Chondrocyte (in vitro differentiated cells): Measurements from ENCODE around the gene CCDC127. TPM values are rescaled to one million over a fixed set of nuclear protein-coding genes. Genes with fewer than 3 reads are reported as not detected.
"Not testable (repeated sequence)": the region's sequence is repeated elsewhere in the genome, so short reads cannot be mapped to it uniquely, and the experiment has no call there.

Experiments
- DNase-seq: peaks from one replicate; pipeline ENCODE4 v3.0.0; 2021; ENCODE audit warnings: mixed read lengths, low spot score
- H3K27ac Mint-ChIP-seq: one replicate; pipeline ENCODE4 v1.8.0; 2021; ENCODE audit warnings: mild to moderate bottlenecking, moderate library complexity, mixed read lengths; ENCODE audit not compliant: unreplicated experiment
- H3K27me3 Mint-ChIP-seq: 2 replicates; pipeline ENCODE4 v1.8.0; 2021; ENCODE audit warnings: low read depth, mixed read lengths
- H3K36me3 Mint-ChIP-seq: 2 replicates; pipeline ENCODE4 v1.8.0; 2021; ENCODE audit warnings: low read depth, mixed read lengths
- H3K4me1 Mint-ChIP-seq: 2 replicates; pipeline ENCODE4 v1.8.0; 2021; ENCODE audit warnings: low read depth, mild to moderate bottlenecking, mixed read lengths
- H3K4me3 Mint-ChIP-seq: one replicate; pipeline ENCODE4 v1.8.0; 2021; ENCODE audit warnings: mild to moderate bottlenecking, moderate library complexity, mixed read lengths; ENCODE audit not compliant: unreplicated experiment
- H3K9me3 Mint-ChIP-seq: 2 replicates; pipeline ENCODE4 v1.8.0; 2021; ENCODE audit warnings: low read depth, mixed read lengths
- total RNA-seq: library from RNA; stranded (reverse); gene quantifications from 3 replicates; pipeline ENCODE4 v1.2.1, GENCODE V29; 2021
- TF ChIP-seq, protein P1 (sequence below): fragments of 200-600 bp; sonication (generic); IDR thresholded peaks from 2 replicates; pipeline ENCODE4 v1.5.0; 2021; ENCODE audit warnings: antibody characterized with exemption, mild to moderate bottlenecking, moderate library complexity

The CCDC127 gene
- total RNA-seq, 1 donor from 2014 or later = 8.0 TPM

DNA sequence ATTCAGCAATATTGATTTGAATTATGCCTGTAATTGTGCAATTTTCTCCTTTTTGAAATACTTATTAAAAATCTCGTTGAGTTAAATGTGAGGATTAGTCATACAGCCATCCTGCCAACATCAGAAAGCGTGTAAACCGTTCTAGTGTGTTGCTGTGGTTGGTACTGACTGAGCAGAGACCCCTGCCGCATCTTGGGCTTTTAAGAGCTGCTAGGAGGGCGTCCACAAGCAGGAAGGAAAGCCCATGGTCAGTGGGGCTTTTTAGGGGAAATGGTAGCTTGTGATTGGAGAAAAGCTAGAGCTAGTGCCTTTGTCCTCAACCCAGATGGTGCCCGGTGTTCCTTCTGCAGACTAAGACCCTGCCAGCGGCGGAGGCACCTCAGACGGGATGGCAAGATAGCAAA, 1.5 kb upstream of the CCDC127 start:
- peaks cover 61% of the 10 kb centered on the region for H3K4me1 Mint-ChIP-seq
- H3K9me3 Mint-ChIP-seq = no peaks in the 10 kb centered on the region
- H3K27me3 Mint-ChIP-seq = no peaks in the 10 kb centered on the region
- peak overlapping the region; percentile 86 for H3K27ac Mint-ChIP-seq
- peak overlapping the region; percentile 86 for H3K4me3 Mint-ChIP-seq
- no peak for DNase-seq
- no peaks in the 10 kb centered on the region for H3K36me3 Mint-ChIP-seq
- TF ChIP-seq, protein P1, sequence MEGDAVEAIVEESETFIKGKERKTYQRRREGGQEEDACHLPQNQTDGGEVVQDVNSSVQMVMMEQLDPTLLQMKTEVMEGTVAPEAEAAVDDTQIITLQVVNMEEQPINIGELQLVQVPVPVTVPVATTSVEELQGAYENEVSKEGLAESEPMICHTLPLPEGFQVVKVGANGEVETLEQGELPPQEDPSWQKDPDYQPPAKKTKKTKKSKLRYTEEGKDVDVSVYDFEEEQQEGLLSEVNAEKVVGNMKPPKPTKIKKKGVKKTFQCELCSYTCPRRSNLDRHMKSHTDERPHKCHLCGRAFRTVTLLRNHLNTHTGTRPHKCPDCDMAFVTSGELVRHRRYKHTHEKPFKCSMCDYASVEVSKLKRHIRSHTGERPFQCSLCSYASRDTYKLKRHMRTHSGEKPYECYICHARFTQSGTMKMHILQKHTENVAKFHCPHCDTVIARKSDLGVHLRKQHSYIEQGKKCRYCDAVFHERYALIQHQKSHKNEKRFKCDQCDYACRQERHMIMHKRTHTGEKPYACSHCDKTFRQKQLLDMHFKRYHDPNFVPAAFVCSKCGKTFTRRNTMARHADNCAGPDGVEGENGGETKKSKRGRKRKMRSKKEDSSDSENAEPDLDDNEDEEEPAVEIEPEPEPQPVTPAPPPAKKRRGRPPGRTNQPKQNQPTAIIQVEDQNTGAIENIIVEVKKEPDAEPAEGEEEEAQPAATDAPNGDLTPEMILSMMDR = no peak

DNA sequence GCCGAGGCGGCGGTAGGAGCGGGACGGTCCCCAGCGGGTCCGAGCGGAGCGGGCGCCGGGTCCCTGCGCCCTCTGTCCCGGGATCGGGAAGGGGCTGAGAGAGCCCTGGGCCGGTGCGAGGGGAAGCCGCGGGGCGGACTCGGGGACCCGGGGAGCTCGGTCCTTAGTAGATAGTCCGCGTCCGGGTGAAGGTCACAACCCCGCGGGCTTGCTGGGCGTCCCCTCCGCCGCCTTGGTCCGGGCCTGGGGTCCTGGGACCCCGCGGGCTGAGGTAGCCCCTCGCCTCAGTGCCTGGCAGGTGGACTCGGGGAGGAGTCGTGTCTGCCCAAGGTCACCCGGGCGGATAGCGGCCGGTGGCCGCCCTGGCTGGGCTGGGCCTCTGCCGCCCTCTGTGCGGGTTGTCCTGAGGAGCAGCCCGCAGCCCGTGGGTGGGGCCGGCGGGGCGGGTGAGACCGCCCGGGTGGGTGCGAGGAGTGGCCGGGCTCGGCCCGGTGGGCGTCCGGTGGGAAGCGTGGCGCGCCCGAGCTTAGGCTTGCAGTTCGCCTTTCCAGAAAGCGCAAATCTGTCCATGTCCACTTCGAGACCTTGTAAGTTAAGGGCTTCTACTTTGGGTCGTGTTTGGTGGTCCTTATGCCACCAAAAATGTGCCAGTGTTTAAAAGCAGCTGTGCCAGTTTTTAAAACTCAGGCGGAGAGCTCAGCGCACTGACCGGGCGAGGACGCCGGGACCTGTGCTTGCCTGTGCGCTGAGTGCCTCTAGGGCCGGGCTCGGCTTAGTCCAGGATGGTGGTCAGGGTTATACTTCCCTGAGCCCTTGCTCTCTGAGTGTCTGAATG, 721 bp upstream of the CCDC127 start:
- Mint-ChIP-seq H3K4me3 (peak overlapping the region; percentile 86), H3K9me3 (no peaks in the 10 kb centered on the region), H3K36me3 (peaks cover 5% of the 10 kb centered on the region), H3K27ac (peak overlapping the region; percentile 86), H3K27me3 (no peaks in the 10 kb centered on the region), H3K4me1 (peaks cover 59% of the 10 kb centered on the region)
- TF ChIP-seq, protein P1 = no peak
- no peak for DNase-seq

DNA sequence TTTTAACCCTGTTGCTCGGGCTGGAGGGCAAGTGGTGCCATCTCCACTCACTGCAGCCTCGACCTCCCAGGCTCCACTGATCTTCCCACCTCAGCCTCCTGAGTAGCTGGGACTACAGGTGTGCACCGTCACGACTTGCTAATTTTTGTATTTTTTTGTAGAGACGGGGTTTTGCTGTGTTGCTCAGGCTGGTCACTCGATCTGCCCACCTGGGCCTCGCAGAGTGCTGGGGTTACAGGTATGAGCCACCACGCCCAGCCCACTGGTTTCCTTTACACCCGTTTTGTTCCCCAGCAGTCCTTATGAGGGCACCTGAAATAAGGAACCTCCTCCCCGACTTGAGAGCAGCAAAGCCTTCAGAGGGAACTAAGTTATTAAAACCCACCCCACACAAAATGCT, 1.9 kb downstream of the CCDC127 start:
- H3K36me3 Mint-ChIP-seq, H3K27ac Mint-ChIP-seq, H3K4me3 Mint-ChIP-seq, H3K9me3 Mint-ChIP-seq, DNase-seq, H3K27me3 Mint-ChIP-seq: not testable (repeated sequence)
- peaks cover 34% of the 10 kb centered on the region for H3K4me1 Mint-ChIP-seq

DNA sequence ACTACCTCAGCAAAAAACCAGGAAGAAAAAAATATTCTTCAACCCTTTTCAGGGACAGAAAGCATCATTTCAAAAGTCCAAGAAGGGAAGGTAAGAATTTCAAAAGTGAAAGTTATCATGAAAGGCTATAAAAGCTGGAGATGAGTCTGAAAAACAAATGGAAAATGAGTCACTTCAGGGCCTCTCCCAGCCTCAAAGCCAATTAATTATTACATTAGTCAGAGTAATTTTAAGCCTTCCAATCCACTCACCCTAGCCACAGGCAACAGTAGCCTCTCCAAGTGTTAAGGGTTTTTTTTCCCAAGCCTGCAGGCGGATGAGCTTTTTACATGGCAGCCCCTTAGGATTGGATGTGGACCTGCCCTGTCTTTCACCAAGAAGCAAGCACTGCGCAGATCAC, 2.7 kb downstream of the CCDC127 start:
- H3K4me3 Mint-ChIP-seq = not testable (repeated sequence)

DNA sequence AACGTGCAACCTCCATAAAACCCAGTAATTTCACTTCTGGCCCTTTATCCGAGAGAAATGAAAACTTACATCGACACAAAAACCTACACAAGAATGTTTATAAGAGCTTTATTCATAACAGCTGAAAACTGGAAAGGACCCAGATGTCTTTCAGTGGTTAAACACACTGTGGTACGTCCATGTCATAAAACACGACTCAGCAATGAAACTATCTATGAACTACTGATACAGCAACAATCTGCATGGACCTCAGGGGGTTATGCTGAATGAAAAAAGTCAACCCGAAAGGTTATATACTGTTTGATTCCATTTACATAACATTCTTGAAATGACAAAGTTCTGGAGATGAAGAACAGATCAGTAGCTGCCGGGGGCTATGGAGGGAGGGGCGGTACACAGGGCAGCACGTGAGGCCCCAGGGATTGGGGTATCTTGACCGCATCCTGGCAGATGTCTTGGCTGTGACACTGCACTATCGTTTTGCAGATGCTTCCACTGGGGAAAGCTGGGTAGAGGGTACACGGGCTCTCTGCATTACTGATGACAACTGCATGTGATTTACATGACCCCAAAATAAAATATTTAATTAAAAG, 4.1 kb downstream of the CCDC127 start:
- DNase-seq = no peak
- Mint-ChIP-seq H3K4me1 (peaks cover 21% of the 10 kb centered on the region), H3K36me3 (peaks cover 6% of the 10 kb centered on the region), H3K27ac (no peak overlapping the region), H3K27me3 (no peaks in the 10 kb centered on the region), H3K4me3 (no peak overlapping the region), H3K9me3 (no peaks in the 10 kb centered on the region)
- TF ChIP-seq, protein P1 = no peak

More for the DNA sequence above, 2.7 kb downstream of the CCDC127 start:
- not testable (repeated sequence) for H3K9me3 Mint-ChIP-seq, H3K27me3 Mint-ChIP-seq, DNase-seq, H3K36me3 Mint-ChIP-seq
- H3K4me1 Mint-ChIP-seq = peaks cover 30% of the 10 kb centered on the region
- H3K27ac Mint-ChIP-seq = peak overlapping the region; percentile 15

DNA sequence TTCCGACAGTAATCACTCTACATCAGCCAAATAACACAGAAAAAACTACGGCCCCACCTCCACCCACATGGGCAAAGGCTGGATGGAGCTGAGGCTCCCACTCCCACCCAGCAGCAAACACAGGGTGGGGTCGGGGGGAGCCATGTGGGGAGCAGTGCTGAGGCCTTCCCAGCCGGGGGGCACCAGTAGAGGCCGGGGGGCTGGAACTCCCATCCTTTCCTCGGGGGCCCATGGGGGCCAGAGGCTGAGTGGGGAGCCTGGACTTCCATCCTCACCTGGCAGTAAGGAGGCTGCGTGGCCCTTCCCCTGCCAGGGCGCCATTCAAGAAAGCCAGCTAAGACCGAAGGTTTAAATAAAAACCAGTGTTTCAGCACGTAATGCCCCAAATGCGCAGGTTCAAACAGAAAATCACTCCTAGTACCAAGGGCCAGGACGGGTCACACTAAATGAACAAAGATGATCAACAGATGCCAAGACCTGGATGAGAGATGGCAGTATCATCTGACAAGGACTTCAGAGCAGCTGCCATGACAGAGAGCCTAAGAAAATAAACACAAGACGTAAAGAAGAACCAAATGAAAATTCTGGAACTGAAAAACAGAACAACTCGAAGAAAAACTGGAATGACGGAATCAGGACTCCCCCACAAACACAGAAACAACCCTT, 9.4 kb downstream of the CCDC127 start:
- DNase-seq = peak; percentile 87
- Mint-ChIP-seq H3K4me1 (peaks cover 14% of the 10 kb centered on the region), H3K27ac (no peak overlapping the region), H3K36me3 (peaks cover 11% of the 10 kb centered on the region), H3K9me3 (no peaks in the 10 kb centered on the region), H3K27me3 (no peaks in the 10 kb centered on the region), H3K4me3 (no peak overlapping the region)
- TF ChIP-seq, protein P1 = no peak
